ENCODE data around the gene SYT13.

The SYT13 gene

DNA sequence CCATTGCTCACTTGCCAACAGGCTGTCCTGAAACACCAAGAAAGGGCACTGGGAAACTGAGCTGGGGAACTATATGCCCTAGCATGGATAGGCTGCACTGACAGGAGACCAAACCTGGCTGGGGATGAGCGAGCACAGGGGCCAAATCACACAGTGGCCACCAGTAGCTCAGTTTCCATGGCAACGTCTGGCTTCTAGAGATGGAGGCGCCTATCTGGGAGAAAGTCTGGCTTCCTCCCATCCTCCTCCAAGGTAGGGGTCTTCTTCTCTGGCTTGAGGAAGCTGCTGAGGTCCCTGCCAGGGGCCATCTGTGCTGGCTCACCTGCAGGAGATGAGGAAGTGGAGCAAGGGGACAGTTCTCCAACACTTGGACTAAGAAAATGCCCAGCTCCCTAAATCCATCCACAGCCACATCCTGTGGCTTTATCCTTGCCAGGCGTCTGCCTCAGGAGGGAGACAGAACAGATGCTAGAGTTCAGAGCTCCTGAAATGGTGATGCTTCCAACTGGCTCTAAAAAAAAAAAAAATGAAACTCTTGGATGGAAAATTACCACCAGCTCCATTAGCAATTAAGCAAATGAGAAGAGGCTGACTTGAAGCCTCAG, 48.3 kb downstream of the SYT13 start:
- Histone ChIP-seq H3K27ac (ENCODE audit: low read depth, low read length, poor library complexity, severe bottlenecking) (no peak overlapping the region), H3K9ac (ENCODE audit: low read length) (no peak overlapping the region), H4K20me1 (ENCODE audit: insufficient read depth, low read length) (no peaks in the 10 kb centered on the region), H3F3A (ENCODE audit: insufficient read depth, low read length) (no peaks in the 10 kb centered on the region), H3K4me2 (ENCODE audit: low read length) (no peak overlapping the region), H3K4me3 (ENCODE audit: low read depth, low read length, poor library complexity, severe bottlenecking) (no peak overlapping the region), H3K4me1 (ENCODE audit: insufficient read depth, low read length, severe bottlenecking) (no peaks in the 10 kb centered on the region), H3K79me2 (ENCODE audit: insufficient read depth, low read length) (no peaks in the 10 kb centered on the region), H2AFZ (ENCODE audit: low read length) (no peak overlapping the region), H3K9me3 (ENCODE audit: low read length) (no peaks in the 10 kb centered on the region), H3K9me2 (ENCODE audit: low read depth, low read length) (no peaks in the 10 kb centered on the region), H3K27me3 (ENCODE audit: insufficient read depth, low read length) (no peaks in the 10 kb centered on the region; the same call in 1 of the 2 replicates), H3K36me3 (ENCODE audit: insufficient read depth, low read length) (no peaks in the 10 kb centered on the region)
- TF ChIP-seq, protein P1, sequence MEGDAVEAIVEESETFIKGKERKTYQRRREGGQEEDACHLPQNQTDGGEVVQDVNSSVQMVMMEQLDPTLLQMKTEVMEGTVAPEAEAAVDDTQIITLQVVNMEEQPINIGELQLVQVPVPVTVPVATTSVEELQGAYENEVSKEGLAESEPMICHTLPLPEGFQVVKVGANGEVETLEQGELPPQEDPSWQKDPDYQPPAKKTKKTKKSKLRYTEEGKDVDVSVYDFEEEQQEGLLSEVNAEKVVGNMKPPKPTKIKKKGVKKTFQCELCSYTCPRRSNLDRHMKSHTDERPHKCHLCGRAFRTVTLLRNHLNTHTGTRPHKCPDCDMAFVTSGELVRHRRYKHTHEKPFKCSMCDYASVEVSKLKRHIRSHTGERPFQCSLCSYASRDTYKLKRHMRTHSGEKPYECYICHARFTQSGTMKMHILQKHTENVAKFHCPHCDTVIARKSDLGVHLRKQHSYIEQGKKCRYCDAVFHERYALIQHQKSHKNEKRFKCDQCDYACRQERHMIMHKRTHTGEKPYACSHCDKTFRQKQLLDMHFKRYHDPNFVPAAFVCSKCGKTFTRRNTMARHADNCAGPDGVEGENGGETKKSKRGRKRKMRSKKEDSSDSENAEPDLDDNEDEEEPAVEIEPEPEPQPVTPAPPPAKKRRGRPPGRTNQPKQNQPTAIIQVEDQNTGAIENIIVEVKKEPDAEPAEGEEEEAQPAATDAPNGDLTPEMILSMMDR (IDR thresholded peaks at IDR 0.05; ENCODE audit: low read length), result no peak
- TF ChIP-seq EZH2 (IDR thresholded peaks at IDR 0.05; ENCODE audit: borderline replicate concordance, low read length), result no peak

DNA sequence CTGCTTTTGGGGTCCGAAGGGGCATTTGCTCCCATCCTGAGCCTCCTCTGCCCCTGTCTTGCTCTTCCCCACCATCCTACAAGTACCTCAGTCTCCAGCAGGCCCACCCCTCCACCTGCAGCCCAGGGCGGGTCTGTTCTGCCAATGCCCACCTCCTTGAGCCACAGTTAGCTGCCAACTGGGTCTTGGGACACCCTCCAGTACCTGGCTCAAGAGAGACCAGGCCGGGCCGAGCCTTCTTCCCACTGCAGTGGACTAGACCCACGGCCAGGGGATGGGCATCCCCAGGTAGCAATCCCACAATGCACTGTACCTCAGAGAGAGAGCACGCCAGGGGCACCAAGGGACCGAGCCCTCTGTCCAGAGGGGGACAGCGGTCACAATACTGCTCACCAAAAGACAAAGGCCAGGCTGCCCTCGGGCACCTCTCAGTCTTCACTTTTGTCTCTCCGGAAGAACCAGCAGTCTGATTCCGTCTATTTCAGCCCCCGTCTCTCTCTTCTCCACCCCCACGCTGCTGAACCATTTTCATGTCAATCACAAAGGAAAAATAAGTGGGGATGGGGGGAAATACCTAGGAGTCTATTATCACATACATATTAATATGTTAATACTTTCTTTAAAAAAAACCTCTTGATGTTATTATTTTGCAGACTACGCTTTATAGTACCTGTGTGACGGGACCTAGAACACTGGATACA, 51.7 kb downstream of the SYT13 start:
- Histone ChIP-seq H3K27me3 (ENCODE audit: insufficient read depth, low read length) (no peaks in the 10 kb centered on the region), H3K79me2 (ENCODE audit: insufficient read depth, low read length) (no peaks in the 10 kb centered on the region), H3K4me2 (ENCODE audit: low read length) (no peak overlapping the region), H3K9me3 (ENCODE audit: low read length) (no peaks in the 10 kb centered on the region), H3K4me1 (ENCODE audit: insufficient read depth, low read length, severe bottlenecking) (no peaks in the 10 kb centered on the region), H2AFZ (ENCODE audit: low read length) (no peak overlapping the region), H3K27ac (ENCODE audit: low read depth, low read length, poor library complexity, severe bottlenecking) (no peak overlapping the region), H3K4me3 (ENCODE audit: low read depth, low read length, poor library complexity, severe bottlenecking) (no peak overlapping the region), H3K9me2 (ENCODE audit: low read depth, low read length) (no peaks in the 10 kb centered on the region), H3F3A (ENCODE audit: insufficient read depth, low read length) (no peaks in the 10 kb centered on the region), H3K36me3 (ENCODE audit: insufficient read depth, low read length) (no peaks in the 10 kb centered on the region), H4K20me1 (ENCODE audit: insufficient read depth, low read length) (no peaks in the 10 kb centered on the region), H3K9ac (ENCODE audit: low read length) (no peak overlapping the region)
- TF ChIP-seq, protein P1 (IDR thresholded peaks at IDR 0.05; ENCODE audit: low read length), result no peak

DNA sequence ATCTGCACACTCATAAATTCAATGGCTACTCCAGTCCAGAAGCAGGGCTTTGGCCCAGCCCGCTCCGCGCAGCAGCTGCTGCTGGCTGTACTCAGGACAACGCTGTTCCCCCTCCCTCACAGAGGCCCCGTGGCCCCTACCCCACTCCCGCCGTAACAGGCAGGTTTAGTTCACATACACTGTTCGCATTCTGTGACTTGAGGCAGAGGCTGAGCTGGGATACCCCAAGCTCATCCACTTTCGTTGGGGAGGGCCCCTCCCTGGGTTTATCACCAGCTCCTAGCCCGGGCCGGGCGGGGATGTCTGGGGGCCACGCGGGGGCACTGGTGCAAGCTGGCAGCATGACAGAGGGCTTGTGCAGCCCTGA, 52.4 kb downstream of the SYT13 start:
- Histone ChIP-seq H3K9me3 (ENCODE audit: low read length) (no peaks in the 10 kb centered on the region), H4K20me1 (ENCODE audit: insufficient read depth, low read length) (no peaks in the 10 kb centered on the region), H3K9me2 (ENCODE audit: low read depth, low read length) (no peaks in the 10 kb centered on the region), H3K27ac (ENCODE audit: low read depth, low read length, poor library complexity, severe bottlenecking) (no peak overlapping the region), H2AFZ (ENCODE audit: low read length) (no peak overlapping the region), H3K4me3 (ENCODE audit: low read depth, low read length, poor library complexity, severe bottlenecking) (no peak overlapping the region), H3K4me1 (ENCODE audit: insufficient read depth, low read length, severe bottlenecking) (no peaks in the 10 kb centered on the region), H3K9ac (ENCODE audit: low read length) (no peak overlapping the region), H3K36me3 (ENCODE audit: insufficient read depth, low read length) (no peaks in the 10 kb centered on the region), H3F3A (ENCODE audit: insufficient read depth, low read length) (no peaks in the 10 kb centered on the region), H3K27me3 (ENCODE audit: insufficient read depth, low read length) (no peaks in the 10 kb centered on the region), H3K79me2 (ENCODE audit: insufficient read depth, low read length) (no peaks in the 10 kb centered on the region), H3K4me2 (ENCODE audit: low read length) (no peak overlapping the region)
- no peak for TF ChIP-seq EZH2 (IDR thresholded peaks at IDR 0.05; ENCODE audit: borderline replicate concordance, low read length)
- TF ChIP-seq, protein P1 (IDR thresholded peaks at IDR 0.05; ENCODE audit: low read length), result no peak

All from OCI-LY1 (cell line).